HEK293T (cell line): ENCODE data around the gene KCNQ5.

Source experiments
- BHLHE40 ChIP-seq: fragments of 450-650 bp; IDR thresholded peaks from 2 replicates; pipeline ENCODE4 v1.6.1; 2016; ENCODE audit warnings: mild to moderate bottlenecking, moderate library complexity, borderline replicate concordance
- CTBP1 ChIP-seq: fragments of 450-650 bp; IDR thresholded peaks from 2 replicates; pipeline ENCODE4 v1.6.1; 2016; ENCODE audit warnings: borderline replicate concordance
- FOXK2 ChIP-seq: fragments of 450-650 bp; IDR thresholded peaks from 2 replicates; pipeline ENCODE4 v1.6.1; 2016; ENCODE audit warnings: mild to moderate bottlenecking
- FOXM1 ChIP-seq: fragments of 450-650 bp; IDR thresholded peaks from 2 replicates; pipeline ENCODE4 v1.6.1; 2017; ENCODE audit warnings: mild to moderate bottlenecking, borderline replicate concordance
- HDGF ChIP-seq: fragments of 450-650 bp; IDR thresholded peaks from 2 replicates; pipeline ENCODE4 v1.6.1; 2017; ENCODE audit warnings: antibody characterized with exemption, borderline replicate concordance
- L3MBTL2 ChIP-seq: fragments of 450-650 bp; conservative IDR thresholded peaks from 2 replicates; pipeline ENCODE4 v1.6.1; 2016; ENCODE audit warnings: mild to moderate bottlenecking
- LEF1 ChIP-seq: fragments of 450-650 bp; IDR thresholded peaks from 2 replicates; pipeline ENCODE4 v1.6.1; 2017; ENCODE audit warnings: mild to moderate bottlenecking, borderline replicate concordance
- PKNOX1 ChIP-seq: fragments of 450-650 bp; IDR thresholded peaks from 2 replicates; pipeline ENCODE4 v1.6.1; 2016
- TARDBP ChIP-seq: fragments of 450-650 bp; IDR thresholded peaks from 2 replicates; pipeline ENCODE4 v1.6.1; 2016
- ZNF384 ChIP-seq: fragments of 450-650 bp; IDR thresholded peaks from 2 replicates; pipeline ENCODE4 v1.6.1; 2016

GRCh38 chr6:72948153-72948552, 326.3 kb downstream of the KCNQ5 start:
- no peak for TF ChIP-seq BHLHE40
- no peak for TF ChIP-seq ZNF384
- TF ChIP-seq CTBP1, result no peak
- no peak for TF ChIP-seq L3MBTL2
- TF ChIP-seq FOXM1, result no peak
- TF ChIP-seq FOXK2, result no peak
- TF ChIP-seq TARDBP, result no peak
- TF ChIP-seq LEF1, result no peak
- no peak for TF ChIP-seq PKNOX1
- no peak for TF ChIP-seq HDGF
